HCT116 (cell line): ENCODE measurements around the gene CCDC124. TPM values are rescaled to one million over a fixed set of nuclear protein-coding genes. Genes with fewer than 3 reads are reported as not detected.

ENCODE experiments used
- ATAC-seq: fragments of 200-7000 bp; cut with Tn5 transposase; 2 replicates; pipeline ENCODE4 v1.9.1; 2020; ENCODE audit warnings: mild to moderate bottlenecking, moderate library complexity
- BruUV-seq: library from RNA; stranded (reverse); fragments of 400-500 nt; replicated peaks from 2 replicates; lab custom pipeline; 2021; lab: Mats Ljungman, UMichigan
- CTCF ChIA-PET: fragments of 300-600 bp; sonication (Branson Sonifier 250); formaldehyde crosslinking; loops from one replicate; lab custom pipeline; 2021; ENCODE audit warnings: antibody characterized with exemption; lab: Charles Lee
- POLR2A ChIA-PET: fragments of 300-600, 350-600 bp; sonication (Branson Sonifier 250); formaldehyde crosslinking; loops from one replicate; lab custom pipeline; 2021; ENCODE audit warnings: antibody characterized with exemption; lab: Charles Lee
- RAD21 ChIA-PET, 2 experiments: fragments of 300-600 bp; sonication (Branson Sonifier 250); formaldehyde crosslinking; loops; one replicate each; lab custom pipeline; 2023; ENCODE audit warnings: low total read pairs in 2 of 2; ENCODE audit not compliant: uncharacterized antibody in 2 of 2, unreplicated experiment in 2 of 2, low non-redundant PET in 1 of 2; lab: Charles Lee
- DNase-seq: peaks from one replicate; pipeline ENCODE4 v3.0.0-alpha.2; 2010; ENCODE audit warnings: low read depth, low spot score
- H2AFZ ChIP-seq: fragments of 200-600 bp; shearing (Covaris generic), sonication (generic); 2 replicates; pipeline ENCODE4 v1.6.1; 2017; ENCODE audit warnings: low read depth, mixed run types, mixed read lengths, antibody characterized with exemption, low read length; ENCODE audit not compliant: poor library complexity, severe bottlenecking
- H3K27ac ChIP-seq: 2 replicates; pipeline ENCODE4 v1.5.1; 2012; ENCODE audit warnings: low read depth, low read length
- H3K27me3 ChIP-seq: fragments of 200-600 bp; sonication (generic); 2 replicates; pipeline ENCODE4 v1.6.1; 2016; ENCODE audit warnings: mixed run types, low read length, mixed read lengths; ENCODE audit not compliant: insufficient read depth
- H3K36me3 ChIP-seq, 2 experiments: fragments of 200-500 bp in 1 of 2; fragments of 200-600 bp in 1 of 2; sonication (Bioruptor generic) in 1 of 2; sonication (generic) in 1 of 2; 2 replicates each; pipeline versions ENCODE4 v1.5.1 to v1.6.1; 2014 to 2016; ENCODE audit warnings: low read length in 2 of 2, inconsistent platforms in 1 of 2, mixed read lengths in 1 of 2, mixed run types in 1 of 2; ENCODE audit not compliant: insufficient read depth in 2 of 2, control insufficient read depth in 1 of 2
- H3K4me1 ChIP-seq, 2 experiments: fragments of 200-600 bp in 1 of 2; sonication (generic) in 1 of 2; 2 replicates each; pipeline versions ENCODE4 v1.5.1 to v1.6.1; 2012 to 2017; ENCODE audit warnings: low read length in 2 of 2, inconsistent platforms in 1 of 2, mild to moderate bottlenecking in 1 of 2, mixed read lengths in 1 of 2, mixed run types in 1 of 2, moderate library complexity in 1 of 2; ENCODE audit not compliant: insufficient read depth in 2 of 2, control insufficient read depth in 1 of 2
- H3K4me2 ChIP-seq: fragments of 200-600 bp; sonication (generic); 2 replicates; pipeline ENCODE4 v1.6.1; 2017; ENCODE audit warnings: mixed run types, low read length, mixed read lengths
- H3K4me3 ChIP-seq, 2 experiments: fragments of 200-600 bp in 1 of 2; sonication (generic) in 1 of 2; replicated peaks in 1 of 2; 2 replicates each; pipeline ENCODE4 v1.5.1; 2011 to 2016; ENCODE audit warnings: low read length in 2 of 2, control low read depth in 1 of 2, low read depth in 1 of 2, mild to moderate bottlenecking in 1 of 2, mixed read lengths in 1 of 2, mixed run types in 1 of 2
- H3K79me2 ChIP-seq: fragments of 200-600 bp; sonication (generic); 2 replicates; pipeline ENCODE4 v1.6.1; 2017; ENCODE audit warnings: mild to moderate bottlenecking, mixed run types, low read length, moderate library complexity, mixed read lengths; ENCODE audit not compliant: insufficient read depth
- H3K9ac ChIP-seq: fragments of 200-600 bp; sonication (generic); 2 replicates; pipeline ENCODE4 v1.6.1; 2016; ENCODE audit warnings: low read length, mixed read lengths
- H3K9me2 ChIP-seq: fragments of 200-600 bp; sonication (generic), shearing (Covaris generic); 2 replicates; pipeline ENCODE4 v1.6.1; 2017; ENCODE audit warnings: mixed run types, mild to moderate bottlenecking, moderate library complexity; ENCODE audit not compliant: insufficient read depth
- H3K9me3 ChIP-seq, 2 experiments: fragments of 200-500 bp in 1 of 2; fragments of 200-600 bp in 1 of 2; sonication (Bioruptor generic) in 1 of 2; sonication (generic) in 1 of 2; 2 replicates each; pipeline ENCODE4 v1.6.1; 2014 to 2017; ENCODE audit warnings: low read length in 2 of 2, mixed read lengths in 2 of 2, inconsistent platforms in 1 of 2, low read depth in 1 of 2, mild to moderate bottlenecking in 1 of 2, mixed run types in 1 of 2, moderate library complexity in 1 of 2; ENCODE audit not compliant: control insufficient read depth in 1 of 2, insufficient read depth in 1 of 2
- H4K20me1 ChIP-seq: fragments of 200-600 bp; sonication (generic), shearing (Covaris generic); 2 replicates; pipeline ENCODE4 v1.6.1; 2017; ENCODE audit warnings: mixed run types, mild to moderate bottlenecking, moderate library complexity; ENCODE audit not compliant: insufficient read depth
- CBX3 ChIP-seq: IDR thresholded peaks from 2 replicates; pipeline ENCODE4 v1.6.1; 2012; ENCODE audit warnings: low read depth
- CEBPB ChIP-seq: IDR thresholded peaks from 2 replicates; pipeline ENCODE4 v1.6.1; 2012; ENCODE audit warnings: low read depth
- EGR1 ChIP-seq: IDR thresholded peaks from 2 replicates; pipeline ENCODE4 v1.6.1; 2012; ENCODE audit warnings: low read depth
- EZH2phosphoT487 ChIP-seq: fragments of 200-600 bp; IDR thresholded peaks from 2 replicates; pipeline ENCODE4 v1.6.1; 2018; ENCODE audit warnings: antibody characterized with exemption, borderline replicate concordance
- JUND ChIP-seq: IDR thresholded peaks from 2 replicates; pipeline ENCODE4 v1.6.1; 2012
- MAX ChIP-seq: IDR thresholded peaks from 2 replicates; pipeline ENCODE4 v1.6.1; 2012
- POLR2AphosphoS5 ChIP-seq: IDR thresholded peaks from 2 replicates; pipeline ENCODE4 v1.6.1; 2011; ENCODE audit warnings: mild to moderate bottlenecking, low read depth, low read length, moderate library complexity
- SIN3A ChIP-seq: IDR thresholded peaks from 2 replicates; pipeline ENCODE4 v1.6.1; 2012; ENCODE audit warnings: low read depth
- SP1 ChIP-seq: IDR thresholded peaks from 2 replicates; pipeline ENCODE4 v1.6.1; 2012; ENCODE audit warnings: low read depth
- SRF ChIP-seq: IDR thresholded peaks from 2 replicates; pipeline ENCODE4 v1.6.1; 2012; ENCODE audit warnings: low read depth
- TCF7L2 ChIP-seq: IDR thresholded peaks from 2 replicates; pipeline ENCODE4 v1.7.0; 2011; ENCODE audit warnings: borderline replicate concordance, inconsistent platforms; ENCODE audit not compliant: insufficient read depth, insufficient read length; ENCODE audit errors: extremely low read depth
- ZBTB33 ChIP-seq: IDR thresholded peaks from 2 replicates; pipeline ENCODE4 v1.6.1; 2011; ENCODE audit warnings: mild to moderate bottlenecking, low read length, moderate library complexity; ENCODE audit not compliant: insufficient replicate concordance; ENCODE audit errors: extremely low read depth
- ZFX ChIP-seq: fragments of 450-650 bp; IDR thresholded peaks from 2 replicates; pipeline ENCODE4 v1.6.1; 2017
- ZNF274 ChIP-seq: fragments of 200-500 bp; sonication (Bioruptor generic); IDR thresholded peaks from 2 replicates; pipeline ENCODE4 v1.6.1; 2014; ENCODE audit warnings: mild to moderate bottlenecking, low read depth, low read length, inconsistent platforms
- intact Hi-C: fragments of 100-400 bp; cut with micrococcal nuclease; formaldehyde crosslinking; loops from 2 replicates; pipeline ENCODE4 v1.10.0; 2022
- total RNA-seq: library from RNA; stranded (reverse); gene quantifications from one replicate; pipeline ENCODE4 v1.2.1, GENCODE V29; 2021; ENCODE audit not compliant: unreplicated experiment
- TF ChIP-seq, protein P1 (sequence below), 3 experiments: fragments of 200-600 bp in 1 of 3; sonication (generic) in 1 of 3; IDR thresholded peaks in 2 of 3; conservative IDR thresholded peaks in 1 of 3; 2 replicates each; pipeline ENCODE4 v1.5.1; 2012 to 2017; ENCODE audit warnings: low read depth in 2 of 3, low read length in 2 of 3, antibody characterized with exemption in 1 of 3, borderline replicate concordance in 1 of 3, control low read depth in 1 of 3, mild to moderate bottlenecking in 1 of 3, mixed read lengths in 1 of 3, mixed run types in 1 of 3, moderate library complexity in 1 of 3; ENCODE audit not compliant: insufficient read depth in 1 of 3

CCDC124 gene
- total RNA-seq, 1 experiment from 2014 or later, result 177 TPM

- ChIA-PET POLR2A (no interaction called here), RAD21 (no interaction called here), CTCF (no interaction called here)
- Histone ChIP-seq H2AFZ (no peak overlapping the region), H3K27ac (no peak overlapping the region), H3K36me3 (no peaks in the 10 kb centered on the region), H3K4me3 (no peak overlapping the region), H3K79me2 (no peaks in the 10 kb centered on the region), H3K4me2 (no peak overlapping the region), H4K20me1 (no peaks in the 10 kb centered on the region), H3K9me2 (no peaks in the 10 kb centered on the region), H3K27me3 (no peaks in the 10 kb centered on the region), H3K9ac (no peak overlapping the region), H3K4me1 (peaks cover 11 to 14% of the 10 kb centered on the region in 2 experiments), H3K9me3 (no peaks in the 10 kb centered on the region)
- ATAC-seq (no peak), DNase-seq (no peak)
- intact Hi-C loops, result no loop called here
- no TSS peak for BruUV-seq
- no peak for TF ChIP-seq ZNF274
- no peak for TF ChIP-seq CBX3
- no peak for TF ChIP-seq EGR1
- TF ChIP-seq POLR2AphosphoS5, result no peak
- TF ChIP-seq, protein P1, sequence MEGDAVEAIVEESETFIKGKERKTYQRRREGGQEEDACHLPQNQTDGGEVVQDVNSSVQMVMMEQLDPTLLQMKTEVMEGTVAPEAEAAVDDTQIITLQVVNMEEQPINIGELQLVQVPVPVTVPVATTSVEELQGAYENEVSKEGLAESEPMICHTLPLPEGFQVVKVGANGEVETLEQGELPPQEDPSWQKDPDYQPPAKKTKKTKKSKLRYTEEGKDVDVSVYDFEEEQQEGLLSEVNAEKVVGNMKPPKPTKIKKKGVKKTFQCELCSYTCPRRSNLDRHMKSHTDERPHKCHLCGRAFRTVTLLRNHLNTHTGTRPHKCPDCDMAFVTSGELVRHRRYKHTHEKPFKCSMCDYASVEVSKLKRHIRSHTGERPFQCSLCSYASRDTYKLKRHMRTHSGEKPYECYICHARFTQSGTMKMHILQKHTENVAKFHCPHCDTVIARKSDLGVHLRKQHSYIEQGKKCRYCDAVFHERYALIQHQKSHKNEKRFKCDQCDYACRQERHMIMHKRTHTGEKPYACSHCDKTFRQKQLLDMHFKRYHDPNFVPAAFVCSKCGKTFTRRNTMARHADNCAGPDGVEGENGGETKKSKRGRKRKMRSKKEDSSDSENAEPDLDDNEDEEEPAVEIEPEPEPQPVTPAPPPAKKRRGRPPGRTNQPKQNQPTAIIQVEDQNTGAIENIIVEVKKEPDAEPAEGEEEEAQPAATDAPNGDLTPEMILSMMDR (IDR thresholded peaks at IDR 0.05 in 2 of 3, conservative IDR thresholded peaks at IDR 0.05 in 1 of 3; ENCODE audit: borderline replicate concordance in 1 of 3, insufficient read depth in 1 of 3, low read depth in 2 of 3, low read length in 2 of 3), result no peak
- TF ChIP-seq MAX, result no peak
- no peak for TF ChIP-seq SP1
- no peak for TF ChIP-seq SIN3A
- TF ChIP-seq EZH2phosphoT487, result no peak
- TF ChIP-seq TCF7L2, result no peak
- TF ChIP-seq SRF, result no peak
- no peak for TF ChIP-seq JUND
- no peak for TF ChIP-seq CEBPB
- TF ChIP-seq ZBTB33, result no peak
- TF ChIP-seq ZFX, result no peak
These were observed 21.9 kb upstream of the CCDC124 start for GRCh38 chr19:17910791-17911360.
